Breast epithelium (tissue), 3 donors: ENCODE measurements around the gene SIK3.

Experiments used
- CTCF ChIP-seq, 3 donors: fragments of 450-650 bp; IDR thresholded peaks; one replicate each; pipeline ENCODE4 v1.5.1; 2016 to 2017; ENCODE audit warnings: antibody characterized with exemption in 3 of 3, mild to moderate bottlenecking in 3 of 3, moderate library complexity in 3 of 3
- POLR2A ChIP-seq: fragments of 450-650 bp; IDR thresholded peaks from one replicate; pipeline ENCODE4 v1.6.1; 2016; ENCODE audit warnings: antibody characterized with exemption, mild to moderate bottlenecking, moderate library complexity

- TF ChIP-seq CTCF (IDR thresholded peaks at IDR 0.05) (no peak), POLR2A (no peak)
Measured at GRCh38 chr11:117143390-117143789, 45.2 kb upstream of the SIK3 start.
